NCI-H82 (cell line): Measurements from ENCODE around the gene CCDC106.

Source experiments
- DNase-seq: peaks from one replicate; lab custom pipeline; 2025; lab: John Stamatoyannopoulos, UW

CCDC106 gene

DNA sequence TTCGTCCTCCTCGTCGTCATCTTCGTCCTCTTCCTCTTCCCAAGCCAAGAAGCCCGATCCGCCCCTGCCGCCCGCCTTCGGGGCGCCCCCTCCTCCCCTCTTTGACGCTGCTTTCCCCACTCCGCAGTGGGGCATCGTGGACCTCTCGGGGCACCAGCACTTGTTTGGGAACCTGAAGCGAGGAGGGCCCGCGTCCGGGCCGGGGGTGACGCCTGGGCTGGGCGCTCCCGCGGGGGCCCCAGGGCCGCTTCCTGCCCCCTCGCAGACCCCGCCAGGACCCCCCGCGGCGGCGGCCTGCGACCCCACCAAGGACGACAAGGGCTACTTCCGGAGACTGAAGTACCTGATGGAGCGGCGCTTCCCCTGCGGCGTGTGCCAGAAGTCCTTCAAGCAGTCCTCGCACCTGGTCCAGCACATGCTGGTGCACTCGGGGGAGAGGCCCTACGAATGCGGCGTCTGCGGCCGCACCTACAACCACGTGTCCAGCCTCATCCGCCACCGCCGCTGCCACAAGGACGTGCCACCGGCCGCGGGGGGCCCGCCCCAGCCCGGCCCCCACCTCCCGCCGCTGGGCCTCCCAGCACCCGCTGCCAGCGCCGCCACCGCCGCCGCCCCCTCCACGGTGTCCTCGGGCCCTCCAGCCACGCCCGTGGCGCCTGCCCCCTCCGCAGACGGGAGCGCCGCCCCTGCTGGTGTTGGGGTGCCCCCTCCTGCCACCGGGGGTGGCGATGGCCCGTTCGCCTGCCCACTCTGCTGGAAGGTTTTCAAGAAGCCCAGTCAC is 33.9 kb upstream of the CCDC106 start:
- no peak for DNase-seq

GRCh38 chr19:55614711-55615542 is 33.1 kb upstream of the CCDC106 start:
- DNase-seq = no peak

GRCh38 chr19:55615543-55616394 is 32.2 kb upstream of the CCDC106 start:
- DNase-seq = no peak

- no peak for DNase-seq
These were observed 31.6 kb upstream of the CCDC106 start for GRCh38 chr19:55616395-55616875.

DNA sequence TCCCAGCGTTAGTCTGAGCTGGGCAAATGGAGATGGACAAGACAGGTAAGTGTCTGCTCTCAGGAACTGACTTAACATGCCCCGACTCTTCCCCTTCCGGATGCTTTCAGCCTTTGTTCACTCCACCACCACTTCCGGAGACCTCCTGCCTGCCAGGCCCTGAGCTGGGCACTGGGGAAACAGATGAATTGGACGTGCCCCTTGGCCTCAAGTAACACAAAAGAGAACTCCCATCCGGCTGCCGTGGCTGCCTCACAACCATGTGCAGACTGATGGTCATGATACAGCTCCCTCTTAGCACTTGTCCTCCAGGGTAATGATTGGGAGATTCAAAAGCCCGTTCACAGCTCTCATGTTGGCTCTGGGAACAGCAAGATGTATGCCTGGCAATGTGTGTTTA is 30.6 kb upstream of the CCDC106 start:
- DNase-seq = no peak

- no peak for DNase-seq
These were observed 29.6 kb upstream of the CCDC106 start for GRCh38 chr19:55618426-55618825.

DNA sequence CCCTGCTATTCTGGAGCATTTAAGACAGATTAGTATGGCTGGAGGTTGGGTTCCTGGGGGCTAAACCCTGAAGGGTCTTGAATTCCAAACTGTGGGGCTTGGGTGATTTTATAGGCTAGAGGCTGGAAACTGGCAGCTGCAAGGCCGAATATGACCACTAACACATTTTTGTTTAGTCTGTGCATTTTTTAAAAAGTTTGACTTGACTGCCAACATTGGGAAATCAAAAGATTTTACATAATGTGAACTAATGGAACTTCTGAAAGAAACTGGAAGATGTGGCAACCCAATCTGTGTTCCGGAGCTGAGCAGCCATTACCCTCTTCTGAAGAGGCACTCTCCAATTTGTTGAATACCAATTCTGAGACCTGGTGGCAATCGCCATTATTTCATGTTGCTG is 28.7 kb upstream of the CCDC106 start:
- DNase-seq = no peak

DNA sequence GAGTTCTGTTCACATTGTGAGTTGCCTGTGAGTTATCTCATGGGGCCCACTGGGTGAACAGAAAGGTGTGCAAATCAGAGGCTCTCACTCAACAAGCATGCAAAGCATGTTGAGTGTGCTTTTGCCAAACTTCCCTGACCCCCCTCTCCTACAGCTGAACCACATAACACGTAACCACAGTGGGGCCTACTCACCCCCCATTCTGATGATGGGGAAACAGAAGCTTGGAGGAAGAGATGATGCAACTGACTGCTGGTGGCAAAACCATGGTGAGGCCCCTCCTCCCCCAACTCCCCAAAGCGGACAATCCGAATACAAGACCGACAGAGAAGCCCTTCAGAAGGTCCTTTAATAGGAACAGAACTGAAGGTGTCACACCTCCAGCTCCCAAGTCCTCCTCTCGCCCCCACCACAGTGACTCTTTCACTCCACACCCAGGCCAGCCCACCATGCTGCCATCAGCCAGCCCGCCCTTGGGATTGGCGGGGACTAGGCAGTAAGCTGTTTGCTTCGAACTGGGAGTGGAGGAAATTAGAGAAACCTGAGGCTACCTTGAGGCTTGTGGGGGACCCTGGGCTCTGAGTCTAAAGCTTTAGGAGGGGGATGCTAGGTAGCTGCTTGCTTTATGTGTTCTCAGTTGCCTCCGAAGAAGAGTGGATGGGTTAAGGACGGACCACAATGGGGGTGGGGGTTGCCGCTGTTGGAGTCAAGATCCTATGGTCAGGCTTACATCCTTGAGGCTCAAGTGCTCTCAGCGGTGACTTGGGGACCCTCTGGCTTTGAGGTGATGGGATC is 27.4 kb upstream of the CCDC106 start:
- DNase-seq = no peak

DNA sequence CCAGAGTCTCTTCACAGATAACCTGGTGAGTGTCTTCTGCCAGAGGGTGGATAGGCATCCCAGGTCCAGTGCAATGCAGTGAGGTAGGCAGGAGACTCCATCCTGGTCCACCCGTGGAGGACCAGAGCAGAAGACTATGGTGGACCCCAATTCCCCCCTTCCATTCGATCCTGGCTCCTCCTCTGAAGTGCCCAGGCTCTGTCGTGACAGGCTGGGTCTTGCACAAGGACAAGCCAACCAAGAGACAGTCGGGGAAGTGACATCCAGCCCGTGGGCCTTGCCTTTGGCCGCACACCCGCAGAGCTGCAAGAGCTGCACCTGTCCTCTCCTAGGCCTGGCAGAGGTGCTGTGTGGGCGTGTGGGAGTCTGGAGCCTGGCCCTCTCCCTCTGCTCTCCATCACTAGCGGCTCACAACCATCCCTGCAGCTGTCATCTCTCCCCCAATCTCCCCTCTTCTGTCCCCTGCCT is 26.8 kb upstream of the CCDC106 start:
- DNase-seq = no peak

DNA sequence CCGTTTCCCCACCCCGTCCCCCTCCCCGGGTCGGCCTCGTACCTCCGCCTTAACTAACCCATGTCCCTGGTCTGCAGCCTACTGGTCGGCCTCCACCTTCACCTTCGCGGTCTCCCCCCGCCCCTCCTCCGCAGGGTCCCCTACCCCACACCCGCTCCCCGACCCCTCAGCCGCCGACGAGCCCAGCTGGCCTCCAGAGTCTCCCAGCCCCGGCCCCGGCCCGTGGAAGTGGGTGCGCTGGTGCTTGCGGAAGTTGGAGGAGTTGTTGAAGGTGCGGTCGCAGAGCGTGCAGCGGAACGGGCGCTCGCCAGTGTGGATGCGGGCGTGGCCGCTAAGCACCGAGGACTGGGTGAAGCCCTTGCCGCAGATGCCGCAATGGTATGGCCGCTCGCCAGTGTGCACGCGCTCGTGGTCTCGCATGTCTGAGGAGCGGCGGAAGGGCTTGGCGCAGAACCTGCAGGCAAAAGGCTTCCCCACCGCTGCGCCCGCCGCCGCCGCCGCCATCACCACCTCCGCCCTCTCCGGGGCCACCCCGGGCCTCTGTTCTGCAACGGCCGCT is 26.3 kb upstream of the CCDC106 start:
- no peak for DNase-seq

GRCh38 chr19:55622242-55622969 is 25.6 kb upstream of the CCDC106 start:
- no peak for DNase-seq

- DNase-seq = no peak
These were observed 24.9 kb upstream of the CCDC106 start for GRCh38 chr19:55623130-55623529.

GRCh38 chr19:55623561-55623960 is 24.5 kb upstream of the CCDC106 start:
- DNase-seq = no peak

GRCh38 chr19:55624109-55625003 is 23.7 kb upstream of the CCDC106 start, which contains the start of gene ZNF784:
Gene ZNF784, minus strand, starts transcription at chr19:55624566. Its CDS starts 5 bp downstream, at chr19:55624561.
- DNase-seq = peak; percentile 97

DNA sequence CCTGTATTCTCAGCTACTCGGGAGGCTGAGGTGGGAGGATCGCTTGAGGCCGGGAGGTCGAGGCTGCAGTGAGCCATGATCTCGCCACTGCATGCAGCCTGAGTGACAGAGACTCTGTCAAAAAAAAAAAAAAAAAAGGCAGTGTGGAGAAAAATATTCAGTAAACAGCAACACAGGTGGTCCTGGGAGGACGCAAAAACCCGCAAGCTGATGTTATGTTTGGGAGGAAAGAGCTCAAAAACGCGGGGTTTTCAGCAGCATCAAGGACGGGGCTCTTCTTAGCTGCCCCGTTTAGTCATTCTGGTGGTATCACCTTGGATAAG is 23.0 kb upstream of the CCDC106 start:
- no peak for DNase-seq

- DNase-seq = no peak
These were observed 21.7 kb upstream of the CCDC106 start for GRCh38 chr19:55626350-55626749.

GRCh38 chr19:55632463-55632834 is 15.6 kb upstream of the CCDC106 start:
- peak; percentile 97 for DNase-seq

DNA sequence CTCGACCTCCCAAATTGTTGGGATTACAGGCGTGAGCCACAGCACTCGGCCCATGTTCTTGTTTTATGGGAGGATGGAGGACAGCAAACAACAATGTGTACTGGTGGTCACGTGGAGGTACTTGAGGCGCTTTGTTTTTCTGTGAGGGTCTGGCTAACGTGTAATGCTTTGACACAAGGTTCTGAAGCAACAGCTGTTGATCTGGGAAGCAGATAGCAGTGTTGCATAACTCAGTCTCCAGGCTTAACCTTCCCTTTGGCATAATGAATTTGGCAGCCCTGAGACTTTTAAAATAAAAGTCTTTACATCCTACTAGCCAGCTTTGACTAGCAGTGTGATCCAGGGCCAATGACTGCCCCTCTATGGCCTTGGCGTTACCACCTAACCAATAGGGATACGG is 14.2 kb upstream of the CCDC106 start:
- no peak for DNase-seq

DNA sequence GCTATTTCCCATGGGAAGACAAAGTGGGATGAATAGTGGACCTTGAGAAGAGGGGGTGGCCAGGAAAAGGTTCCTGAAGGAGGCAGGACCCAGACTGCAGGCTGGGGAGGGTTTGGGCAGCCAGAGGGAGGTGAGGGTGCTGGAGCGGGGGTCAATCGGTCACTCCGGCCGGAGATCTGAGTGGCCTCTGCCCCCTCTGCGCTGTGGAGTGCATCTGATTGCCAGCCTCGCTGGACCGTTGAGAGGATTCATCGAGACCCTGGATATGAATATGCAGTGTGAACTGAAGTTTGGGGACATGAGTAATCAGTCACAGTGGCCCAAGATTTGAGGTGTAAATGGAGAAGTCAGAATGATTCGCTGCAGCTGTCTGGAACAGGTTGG is 12.7 kb upstream of the CCDC106 start:
- no peak for DNase-seq
